ENCODE data around the gene SYNRG. TPM values are rescaled to one million over a fixed set of nuclear protein-coding genes. Genes with fewer than 3 reads are reported as not detected.

The SYNRG gene
- total RNA-seq, 1 donor: 23.9 TPM

GRCh38 chr17:37555386-37555785 lies 53.8 kb downstream of the SYNRG start:
- Histone ChIP-seq H3K9me3 (ENCODE audit: low read depth, low read length) (no peaks in the 10 kb centered on the region), H3K27me3 (ENCODE audit: insufficient read depth, low read length) (no peaks in the 10 kb centered on the region), H3K79me2 (ENCODE audit: insufficient read depth, low read length) (peaks cover 17% of the 10 kb centered on the region), H3K4me1 (ENCODE audit: insufficient read depth, low read length) (no peaks in the 10 kb centered on the region), H3K27ac (ENCODE audit: low read depth, low read length) (no peak overlapping the region), H3K4me3 (ENCODE audit: insufficient read depth, low read length) (no peak overlapping the region), H2AFZ (ENCODE audit: low read length) (no peak overlapping the region), H3K36me3 (ENCODE audit: insufficient read depth, low read length) (peaks cover 26% of the 10 kb centered on the region), H4K20me1 (ENCODE audit: insufficient read depth, low read length) (no peaks in the 10 kb centered on the region), H3K4me2 (ENCODE audit: insufficient read depth, low read length) (no peak overlapping the region)
- no peak for DNase-seq (ENCODE audit: insufficient read length, low spot score, missing footprints)
- no peak for TF ChIP-seq CTCF (IDR thresholded peaks at IDR 0.05; ENCODE audit: extremely low read depth, low read depth, low read length)

GRCh38 chr17:37553401-37553966 lies 55.7 kb downstream of the SYNRG start:
- Histone ChIP-seq H3K27me3 (ENCODE audit: insufficient read depth, low read length) (no peaks in the 10 kb centered on the region), H3K27ac (ENCODE audit: low read depth, low read length) (no peak overlapping the region), H3K9me3 (ENCODE audit: low read depth, low read length) (no peaks in the 10 kb centered on the region), H4K20me1 (ENCODE audit: insufficient read depth, low read length) (no peaks in the 10 kb centered on the region), H3K79me2 (ENCODE audit: insufficient read depth, low read length) (peaks cover 28% of the 10 kb centered on the region), H3K4me2 (ENCODE audit: insufficient read depth, low read length) (no peak overlapping the region), H3K4me1 (ENCODE audit: insufficient read depth, low read length) (no peaks in the 10 kb centered on the region), H3K4me3 (ENCODE audit: insufficient read depth, low read length) (no peak overlapping the region), H3K36me3 (ENCODE audit: insufficient read depth, low read length) (peaks cover 22% of the 10 kb centered on the region), H2AFZ (ENCODE audit: low read length) (no peak overlapping the region)
- no peak for TF ChIP-seq CTCF (IDR thresholded peaks at IDR 0.05; ENCODE audit: extremely low read depth, low read depth, low read length)
- DNase-seq (ENCODE audit: insufficient read length, low spot score, missing footprints): no peak

DNA sequence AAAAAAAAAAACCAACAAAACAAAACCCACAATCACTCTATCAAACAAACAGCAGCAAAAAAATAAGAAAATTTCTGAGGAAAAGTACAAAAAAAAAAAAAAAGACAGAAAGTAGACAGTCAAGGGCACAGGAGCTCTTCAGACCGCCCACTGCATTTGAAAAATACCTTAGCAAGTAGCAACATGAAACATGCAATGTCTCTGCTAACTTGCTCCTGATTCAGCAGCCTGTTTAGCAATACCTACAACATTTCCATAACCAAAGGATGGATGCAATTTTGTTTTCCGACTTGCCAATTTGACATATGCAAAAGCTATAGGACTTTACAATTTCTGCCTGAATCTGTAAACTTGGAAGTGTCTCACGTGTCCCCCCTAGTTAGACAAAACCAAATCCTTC lies 57.4 kb downstream of the SYNRG start:
- H3K79me2 ChIP-seq (ENCODE audit: insufficient read depth, low read length): peaks cover 35% of the 10 kb centered on the region
- no peak overlapping the region for H2AFZ ChIP-seq (ENCODE audit: low read length)
- H3K4me1 ChIP-seq (ENCODE audit: insufficient read depth, low read length): no peaks in the 10 kb centered on the region
- TF ChIP-seq CTCF (IDR thresholded peaks at IDR 0.05; ENCODE audit: extremely low read depth, low read depth, low read length): no peak
- no peaks in the 10 kb centered on the region for H3K9me3 ChIP-seq (ENCODE audit: low read depth, low read length)
- peaks cover 13% of the 10 kb centered on the region for H3K36me3 ChIP-seq (ENCODE audit: insufficient read depth, low read length)
- no peak for DNase-seq (ENCODE audit: insufficient read length, low spot score, missing footprints)
- H3K4me2 ChIP-seq (ENCODE audit: insufficient read depth, low read length): no peak overlapping the region
- no peak overlapping the region for H3K27ac ChIP-seq (ENCODE audit: low read depth, low read length)
- no peaks in the 10 kb centered on the region for H4K20me1 ChIP-seq (ENCODE audit: insufficient read depth, low read length)
- no peaks in the 10 kb centered on the region for H3K27me3 ChIP-seq (ENCODE audit: insufficient read depth, low read length)
- no peak overlapping the region for H3K4me3 ChIP-seq (ENCODE audit: insufficient read depth, low read length)

- no peak overlapping the region for H2AFZ ChIP-seq (ENCODE audit: low read length)
- no peak overlapping the region for H3K4me2 ChIP-seq (ENCODE audit: insufficient read depth, low read length)
- H4K20me1 ChIP-seq (ENCODE audit: insufficient read depth, low read length): no peaks in the 10 kb centered on the region
- peaks cover 4% of the 10 kb centered on the region for H3K36me3 ChIP-seq (ENCODE audit: insufficient read depth, low read length)
- H3K27me3 ChIP-seq (ENCODE audit: insufficient read depth, low read length): no peaks in the 10 kb centered on the region
- no peak for DNase-seq (ENCODE audit: insufficient read length, low spot score, missing footprints)
- TF ChIP-seq CTCF (IDR thresholded peaks at IDR 0.05; ENCODE audit: extremely low read depth, low read depth, low read length): no peak
- no peaks in the 10 kb centered on the region for H3K9me3 ChIP-seq (ENCODE audit: low read depth, low read length)
- H3K4me1 ChIP-seq (ENCODE audit: insufficient read depth, low read length): peaks cover 7% of the 10 kb centered on the region
- H3K27ac ChIP-seq (ENCODE audit: low read depth, low read length): no peak overlapping the region
- H3K4me3 ChIP-seq (ENCODE audit: insufficient read depth, low read length): no peak overlapping the region
- H3K79me2 ChIP-seq (ENCODE audit: insufficient read depth, low read length): peaks cover 43% of the 10 kb centered on the region
These were observed 61.2 kb downstream of the SYNRG start for GRCh38 chr17:37547986-37548385.

All from osteoblast (primary cell).